GM18868 (cell line): Measurements from ENCODE around the gene MS4A4E.
A peak's percentile ranks its signal among the peaks of the same experiment; 100 is the strongest.
"Not testable (repeated sequence)": the region's sequence is repeated elsewhere in the genome, so short reads cannot be mapped to it uniquely, and the experiment has no call there.

ENCODE experiments used
- ATAC-seq: cut with Tn5 transposase; IDR thresholded peaks from one replicate; pipeline ENCODE4 v1.9.1; 2021; ENCODE audit warnings: mild to moderate bottlenecking, moderate library complexity; ENCODE audit not compliant: unreplicated experiment

MS4A4E gene

GRCh38 chr11:60242740-60243239 lies at the start of gene MS4A4E:
Gene MS4A4E (minus strand): TSS chr11:60243137. CDS start chr11:60230055, 13,082 bp downstream.
- ATAC-seq = no peak

GRCh38 chr11:60292145-60292544 lies 49.2 kb upstream of the MS4A4E start:
- ATAC-seq = no peak

- no peak for ATAC-seq
Measured at GRCh38 chr11:60288531-60288930, 45.6 kb upstream of the MS4A4E start.

- ATAC-seq = not testable (repeated sequence)
Measured at GRCh38 chr11:60285411-60286126, 42.6 kb upstream of the MS4A4E start.

GRCh38 chr11:60282286-60282685 lies 39.3 kb upstream of the MS4A4E start:
- ATAC-seq = no peak

- ATAC-seq = no peak
Measured at GRCh38 chr11:60281485-60281884, 38.5 kb upstream of the MS4A4E start.

GRCh38 chr11:60280412-60280811 lies 37.5 kb upstream of the MS4A4E start, which contains the start of gene MS4A4A:
Gene MS4A4A (plus strand): TSS chr11:60280666. CDS start chr11:60280676, 10 bp downstream.
- ATAC-seq = peak; percentile 64

- no peak for ATAC-seq
Measured at GRCh38 chr11:60274416-60274815, 31.5 kb upstream of the MS4A4E start.

GRCh38 chr11:60265373-60266214 lies 22.7 kb upstream of the MS4A4E start:
- ATAC-seq = peak; percentile 41

GRCh38 chr11:60264644-60265043 lies 21.7 kb upstream of the MS4A4E start:
- no peak for ATAC-seq

- ATAC-seq = no peak
Measured at GRCh38 chr11:60263402-60263801, 20.5 kb upstream of the MS4A4E start.

GRCh38 chr11:60261014-60261413 lies 18.1 kb upstream of the MS4A4E start:
- no peak for ATAC-seq

GRCh38 chr11:60257956-60258722 lies 15.2 kb upstream of the MS4A4E start:
- no peak for ATAC-seq

- ATAC-seq = no peak
Measured at GRCh38 chr11:60252213-60253108, 9.5 kb upstream of the MS4A4E start.

- peak; percentile 53 for ATAC-seq
Measured at GRCh38 chr11:60251485-60252212, 8.7 kb upstream of the MS4A4E start.

- no peak for ATAC-seq
Measured at GRCh38 chr11:60241786-60242185, 1.2 kb downstream of the MS4A4E start.

GRCh38 chr11:60240662-60241061 lies 2.3 kb downstream of the MS4A4E start:
- ATAC-seq = no peak

GRCh38 chr11:60235321-60235720 lies 7.6 kb downstream of the MS4A4E start:
- no peak for ATAC-seq

- ATAC-seq = no peak
Measured at GRCh38 chr11:60230681-60231080, 12.3 kb downstream of the MS4A4E start.
